GM21825 (cell line): ENCODE results near the gene PLPP7.
"Not testable (repeated sequence)": the region's sequence is repeated elsewhere in the genome, so short reads cannot be mapped to it uniquely, and the experiment has no call there.

Experiments
- ATAC-seq: cut with Tn5 transposase; IDR thresholded peaks from one replicate; pipeline ENCODE4 v1.9.1; 2021; ENCODE audit warnings: mild to moderate bottlenecking, moderate library complexity; ENCODE audit not compliant: unreplicated experiment

The PLPP7 gene

DNA sequence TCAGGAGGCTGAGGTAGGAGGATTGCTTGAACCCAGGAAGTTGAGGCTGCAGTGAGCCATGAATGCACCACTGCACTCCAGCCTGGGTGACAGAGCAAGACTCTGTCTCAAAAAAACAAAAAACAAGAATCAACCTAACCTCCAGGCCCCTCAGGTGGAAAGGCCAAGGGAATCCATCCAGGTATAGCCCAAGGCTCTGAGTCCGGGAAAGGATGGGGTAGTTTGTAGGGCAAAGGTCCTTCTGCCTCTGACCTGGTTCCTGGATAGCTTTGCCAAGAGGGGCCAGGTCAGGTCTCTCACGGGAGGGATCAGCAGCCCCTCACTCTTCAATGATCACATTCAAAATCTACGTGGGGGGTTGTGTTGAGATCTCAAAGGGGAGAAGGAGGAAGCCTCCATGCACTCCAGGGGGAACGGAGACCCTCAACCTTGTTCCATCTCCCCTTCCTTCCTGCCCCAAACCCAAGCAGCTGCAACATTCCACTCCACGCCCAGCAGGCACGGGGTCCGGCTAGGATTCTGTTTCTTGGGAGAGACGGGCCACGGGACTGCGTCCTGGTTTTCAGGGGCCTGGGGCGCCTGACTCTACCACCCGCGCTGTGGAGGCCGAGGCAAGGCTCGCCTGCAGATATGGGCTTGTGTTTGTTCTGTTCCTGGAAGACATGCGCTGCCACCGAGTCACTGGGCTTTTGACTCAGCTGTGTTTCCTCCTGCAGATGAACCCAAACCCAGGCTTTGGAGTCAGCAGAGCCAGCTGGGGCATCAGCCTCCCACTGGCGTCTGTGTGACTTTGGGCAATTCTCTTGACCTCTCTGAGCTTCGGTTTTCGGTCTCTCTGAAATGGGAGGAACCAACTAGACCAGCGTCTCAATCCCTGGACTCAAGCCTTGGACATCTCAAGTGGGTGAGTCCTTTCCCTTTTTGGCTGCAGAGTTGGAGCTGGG lies 35.5 kb downstream of the PLPP7 start:
- no peak for ATAC-seq

DNA sequence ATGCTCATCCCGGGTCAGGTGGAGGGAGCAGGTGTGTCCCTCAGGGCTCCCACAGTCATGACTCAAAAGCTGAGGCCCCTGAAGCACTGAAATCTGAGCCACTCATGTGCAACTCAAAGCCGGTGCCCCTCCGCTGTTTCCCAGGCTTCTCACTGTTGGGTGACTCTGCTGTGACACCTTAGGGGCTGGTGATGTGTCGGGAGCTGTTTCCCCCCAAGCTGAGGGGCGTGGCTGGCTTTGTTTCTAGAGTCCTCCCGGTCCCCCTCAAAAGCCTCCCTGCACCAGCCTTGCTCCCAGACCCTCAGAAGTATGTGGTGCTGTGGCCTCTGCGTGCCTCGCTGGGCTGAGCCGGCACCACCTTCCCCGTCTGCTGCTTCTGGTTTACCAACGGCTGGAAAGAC lies 39.7 kb downstream of the PLPP7 start:
- no peak for ATAC-seq

DNA sequence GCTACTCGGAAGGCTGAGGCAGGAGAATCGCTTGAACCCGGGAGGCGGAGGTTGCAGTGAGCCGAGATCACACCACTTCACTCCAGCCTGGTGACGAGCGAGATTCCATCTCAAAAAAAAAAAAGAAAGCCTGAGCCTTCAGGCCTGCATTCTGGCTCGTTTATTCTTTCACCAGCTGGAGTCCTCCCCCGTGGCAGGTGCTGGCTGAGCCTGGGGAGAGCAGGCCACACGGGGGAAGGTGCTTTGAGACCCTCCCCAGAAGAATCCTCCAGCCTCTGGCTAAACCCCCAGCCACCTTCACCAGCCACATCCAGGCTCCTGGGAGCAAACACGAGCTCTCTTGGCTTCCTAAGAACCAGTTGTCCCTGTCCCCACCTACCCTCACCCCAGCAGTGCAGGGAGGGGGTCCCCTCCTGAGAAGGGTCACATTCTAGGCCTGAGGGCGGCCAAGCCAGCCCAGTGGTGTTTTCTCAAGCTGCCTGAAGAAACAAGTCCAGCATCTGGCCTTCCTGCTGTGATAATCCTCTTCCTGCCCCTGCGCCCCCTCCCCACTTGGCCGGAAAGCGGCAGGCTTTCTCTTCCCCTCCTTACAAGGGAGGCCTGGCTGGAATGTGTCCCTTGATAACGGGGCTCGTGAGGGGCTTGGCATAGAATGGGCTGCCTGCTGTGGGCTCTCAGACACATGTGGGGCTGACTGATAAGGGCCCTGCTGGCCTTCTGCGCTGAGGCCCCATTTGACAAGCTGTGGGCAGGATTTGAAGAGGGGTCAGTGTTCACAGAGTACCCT lies 41.5 kb downstream of the PLPP7 start:
- no peak for ATAC-seq

DNA sequence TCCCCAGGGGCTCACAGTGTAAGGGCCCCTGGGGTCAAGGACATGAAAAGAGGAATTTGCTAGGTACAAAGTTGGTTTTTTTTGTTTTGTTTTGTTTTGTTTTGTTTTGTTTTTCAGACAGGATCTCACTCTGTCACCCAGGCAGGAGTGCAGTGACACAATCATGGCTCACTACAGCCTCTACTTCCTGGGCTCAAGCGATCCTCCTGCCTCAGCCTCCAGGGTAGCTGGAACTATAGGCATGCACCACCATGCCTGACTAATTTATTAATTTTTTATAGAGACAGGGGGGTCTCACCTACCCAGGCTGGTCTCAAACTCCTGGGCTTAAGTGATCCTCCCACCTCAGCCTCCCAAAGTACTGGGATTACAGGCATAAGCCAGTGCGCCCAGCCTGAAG lies 42.5 kb downstream of the PLPP7 start:
- ATAC-seq = not testable (repeated sequence)

DNA sequence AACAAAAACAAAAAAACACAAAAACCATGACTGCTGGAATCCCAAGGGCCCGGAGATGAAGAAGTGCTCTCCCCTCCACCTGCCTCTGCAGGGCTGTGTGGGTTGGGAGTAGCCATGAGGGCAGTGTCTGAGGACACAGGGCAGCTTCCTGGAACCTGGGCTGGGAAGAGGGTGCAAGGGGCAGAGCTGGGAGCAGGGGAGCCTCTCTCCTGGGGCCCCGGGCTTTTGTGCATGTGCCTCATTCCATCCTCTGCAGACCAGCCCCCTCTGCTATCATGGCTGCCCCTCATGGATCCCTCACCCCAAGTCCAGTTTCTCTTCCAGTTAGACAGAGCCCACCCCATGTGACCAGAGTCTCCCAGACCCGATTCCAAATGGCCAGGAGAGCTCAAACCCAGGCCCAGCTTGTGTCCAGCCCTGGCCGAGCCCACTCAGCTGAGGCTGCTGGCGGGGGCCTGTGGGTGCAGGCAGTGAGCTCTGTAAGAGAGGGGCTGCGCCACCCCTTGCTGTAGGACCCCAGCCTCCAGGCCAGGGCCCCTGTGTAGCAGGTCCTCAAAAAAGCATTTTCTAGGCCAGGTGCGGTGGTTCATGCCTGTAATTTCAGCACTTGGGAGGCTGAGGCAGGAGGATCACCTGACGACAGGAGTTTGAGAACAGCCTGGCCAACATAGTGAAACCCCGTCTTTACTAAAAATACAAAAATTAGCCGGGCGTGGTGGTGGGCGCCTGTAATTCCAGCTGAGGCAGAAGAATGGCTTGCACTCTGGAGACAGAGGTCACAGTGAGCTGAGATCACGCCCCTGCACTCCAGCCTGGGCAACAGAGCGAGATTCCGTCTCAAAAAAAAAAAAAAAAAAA lies 44.5 kb downstream of the PLPP7 start:
- no peak for ATAC-seq

- ATAC-seq = no peak
Observed at GRCh38 chr9:131334629-131335367, 45.3 kb downstream of the PLPP7 start.

GRCh38 chr9:131335368-131335755 lies 45.8 kb downstream of the PLPP7 start:
- ATAC-seq = no peak

- ATAC-seq = no peak
Observed at GRCh38 chr9:131337131-131337848, 47.8 kb downstream of the PLPP7 start.

GRCh38 chr9:131339212-131339611 lies 49.7 kb downstream of the PLPP7 start:
- not testable (repeated sequence) for ATAC-seq

GRCh38 chr9:131344931-131345535 lies 55.5 kb downstream of the PLPP7 start:
- not testable (repeated sequence) for ATAC-seq

DNA sequence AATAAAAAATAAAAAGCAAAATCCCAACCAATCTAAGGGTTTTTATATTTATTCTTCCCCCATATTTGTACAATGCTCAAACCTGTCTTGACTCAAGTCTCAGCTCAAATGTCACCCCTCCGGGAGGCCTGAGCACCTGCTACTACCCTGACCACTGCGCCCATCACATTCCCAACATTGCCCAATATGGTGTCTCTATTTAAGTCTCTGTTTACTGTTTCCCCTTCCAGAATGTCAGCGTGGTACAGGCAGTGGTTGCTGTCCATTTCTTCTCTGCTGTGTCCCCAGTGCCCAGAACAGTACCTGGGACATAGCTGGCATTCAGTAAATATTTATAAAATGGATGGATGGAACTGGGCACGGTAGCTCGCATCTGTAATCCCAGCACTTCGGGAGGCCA lies 57.0 kb downstream of the PLPP7 start:
- ATAC-seq = no peak

- ATAC-seq = no peak
Observed at GRCh38 chr9:131347376-131348020, 58.0 kb downstream of the PLPP7 start.

GRCh38 chr9:131348631-131349521 lies 59.4 kb downstream of the PLPP7 start:
- ATAC-seq = no peak

GRCh38 chr9:131349522-131349880 lies 60.0 kb downstream of the PLPP7 start:
- ATAC-seq = no peak

DNA sequence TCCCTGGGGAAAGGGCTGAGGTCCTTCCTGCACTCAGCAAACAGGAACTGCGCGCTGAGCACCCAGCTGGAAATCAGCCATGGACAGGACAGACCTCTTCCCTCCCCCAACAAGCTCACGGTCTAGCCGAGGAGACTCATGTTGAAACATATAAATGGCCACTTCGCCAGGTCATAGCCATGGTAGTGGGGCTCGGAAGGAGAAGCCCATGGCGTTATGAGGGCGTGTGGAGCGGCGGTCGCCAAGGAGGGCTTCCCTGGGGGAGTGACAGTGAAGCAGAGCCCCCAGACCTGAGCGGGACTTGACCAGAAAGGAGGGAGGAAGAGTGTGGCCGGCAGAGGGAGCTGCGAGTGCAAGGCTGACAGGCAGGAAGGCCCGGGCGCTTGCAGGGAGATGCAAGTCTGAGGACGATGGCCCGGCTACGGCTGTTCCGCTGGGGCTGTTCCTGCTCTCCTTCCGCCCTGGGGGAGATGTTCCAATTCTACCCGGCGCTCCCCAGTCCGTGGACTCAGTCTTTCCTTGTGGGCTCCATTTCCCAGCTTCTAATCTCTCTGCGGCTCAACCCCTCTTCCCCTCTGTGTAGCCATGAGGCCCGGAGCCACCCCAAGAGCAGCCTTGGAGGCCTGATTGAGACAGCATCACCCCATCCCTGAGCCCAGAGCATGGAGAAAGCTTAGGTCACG lies 60.5 kb downstream of the PLPP7 start:
- ATAC-seq = peak; percentile 47

GRCh38 chr9:131356479-131356878 lies 67.0 kb downstream of the PLPP7 start:
- ATAC-seq = not testable (repeated sequence)

DNA sequence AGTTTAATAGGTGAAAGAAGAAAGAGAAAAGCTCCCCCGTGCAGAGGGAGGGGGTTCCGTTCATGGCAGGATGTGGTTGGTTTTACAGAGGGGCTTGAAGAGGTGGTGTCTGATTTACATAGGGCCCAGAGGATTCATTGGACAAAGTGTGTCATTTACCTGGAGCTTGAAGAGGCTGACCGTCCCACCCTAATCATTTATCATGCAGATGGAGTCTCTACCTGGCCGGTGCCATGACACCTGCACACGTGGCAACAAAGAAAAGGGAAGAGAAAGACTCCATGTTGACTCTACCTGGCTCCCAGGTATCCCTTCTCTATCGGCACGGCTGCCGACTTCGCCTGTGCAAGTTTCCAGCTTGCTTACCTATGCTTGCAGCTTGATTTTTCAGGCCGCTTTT lies 69.0 kb downstream of the PLPP7 start:
- ATAC-seq = no peak
